ENCODE measurements around the gene MMP23B. TPM values are rescaled to one million over a fixed set of nuclear protein-coding genes. Genes with fewer than 3 reads are reported as not detected.

MMP23B gene
- total RNA-seq, 1 donor from 2014 or later, result 40.3 TPM

DNA sequence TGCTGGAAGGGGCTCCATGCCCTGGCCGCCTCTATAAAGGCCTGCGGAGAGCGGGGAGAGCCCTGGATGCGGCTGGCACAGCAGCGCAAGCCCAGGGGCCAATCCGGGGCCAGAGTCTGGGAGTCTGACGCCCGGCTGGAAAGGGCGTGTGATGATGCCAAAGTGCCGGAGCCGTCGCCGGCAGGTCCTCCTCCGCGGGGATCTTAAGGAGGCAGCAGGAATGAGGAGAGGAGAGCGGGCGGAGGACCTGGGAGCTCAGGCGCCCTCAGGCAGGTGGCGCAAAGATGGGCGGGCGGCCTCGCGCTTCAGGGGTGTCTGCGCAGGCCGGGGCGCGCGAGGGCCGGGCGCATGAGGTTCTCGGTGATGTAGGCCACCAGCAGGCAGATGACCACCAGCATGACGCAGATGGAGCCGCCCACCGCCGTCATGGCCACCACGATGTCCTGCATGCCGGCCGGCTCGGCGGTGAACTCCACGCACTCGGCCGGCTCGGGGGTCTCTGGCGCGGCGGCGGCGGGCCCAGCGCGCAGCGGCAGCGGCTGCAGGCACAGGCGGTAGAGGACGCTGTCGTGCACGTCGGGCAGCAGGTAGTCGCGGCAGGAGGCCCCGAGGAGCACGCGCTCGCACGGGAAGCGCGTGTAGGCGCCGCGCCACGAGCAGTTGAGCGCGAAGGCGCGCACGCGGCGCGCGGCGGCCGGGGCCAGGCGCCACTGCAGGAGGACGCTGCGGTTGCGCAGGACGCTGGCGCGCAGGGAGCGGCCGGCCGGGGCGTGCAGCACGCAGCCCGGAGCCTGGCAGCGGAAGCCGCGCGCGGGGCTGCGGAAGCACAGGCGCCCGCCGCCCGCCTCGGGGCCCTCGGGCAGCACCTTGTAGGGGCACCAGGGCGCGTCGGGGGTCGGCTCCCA lies 32.7 kb upstream of the MMP23B start:
- TF ChIP-seq, protein P1, sequence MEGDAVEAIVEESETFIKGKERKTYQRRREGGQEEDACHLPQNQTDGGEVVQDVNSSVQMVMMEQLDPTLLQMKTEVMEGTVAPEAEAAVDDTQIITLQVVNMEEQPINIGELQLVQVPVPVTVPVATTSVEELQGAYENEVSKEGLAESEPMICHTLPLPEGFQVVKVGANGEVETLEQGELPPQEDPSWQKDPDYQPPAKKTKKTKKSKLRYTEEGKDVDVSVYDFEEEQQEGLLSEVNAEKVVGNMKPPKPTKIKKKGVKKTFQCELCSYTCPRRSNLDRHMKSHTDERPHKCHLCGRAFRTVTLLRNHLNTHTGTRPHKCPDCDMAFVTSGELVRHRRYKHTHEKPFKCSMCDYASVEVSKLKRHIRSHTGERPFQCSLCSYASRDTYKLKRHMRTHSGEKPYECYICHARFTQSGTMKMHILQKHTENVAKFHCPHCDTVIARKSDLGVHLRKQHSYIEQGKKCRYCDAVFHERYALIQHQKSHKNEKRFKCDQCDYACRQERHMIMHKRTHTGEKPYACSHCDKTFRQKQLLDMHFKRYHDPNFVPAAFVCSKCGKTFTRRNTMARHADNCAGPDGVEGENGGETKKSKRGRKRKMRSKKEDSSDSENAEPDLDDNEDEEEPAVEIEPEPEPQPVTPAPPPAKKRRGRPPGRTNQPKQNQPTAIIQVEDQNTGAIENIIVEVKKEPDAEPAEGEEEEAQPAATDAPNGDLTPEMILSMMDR (IDR thresholded peaks at IDR 0.05), result peak; percentile 9
- no peaks in the 10 kb centered on the region for H3K36me3 ChIP-seq
- DNase-seq (no peak), ATAC-seq (peak; percentile 61)
- no peak overlapping the region for H3K27ac ChIP-seq
- peak overlapping the region; percentile 33 for H3K4me3 ChIP-seq
- intact Hi-C loops (cut with DNase I), result no loop called here
- no peaks in the 10 kb centered on the region for H3K9me3 ChIP-seq
- H3K27me3 ChIP-seq, result peaks cover 24% of the 10 kb centered on the region
- H3K4me1 ChIP-seq, result peaks cover 16% of the 10 kb centered on the region

DNA sequence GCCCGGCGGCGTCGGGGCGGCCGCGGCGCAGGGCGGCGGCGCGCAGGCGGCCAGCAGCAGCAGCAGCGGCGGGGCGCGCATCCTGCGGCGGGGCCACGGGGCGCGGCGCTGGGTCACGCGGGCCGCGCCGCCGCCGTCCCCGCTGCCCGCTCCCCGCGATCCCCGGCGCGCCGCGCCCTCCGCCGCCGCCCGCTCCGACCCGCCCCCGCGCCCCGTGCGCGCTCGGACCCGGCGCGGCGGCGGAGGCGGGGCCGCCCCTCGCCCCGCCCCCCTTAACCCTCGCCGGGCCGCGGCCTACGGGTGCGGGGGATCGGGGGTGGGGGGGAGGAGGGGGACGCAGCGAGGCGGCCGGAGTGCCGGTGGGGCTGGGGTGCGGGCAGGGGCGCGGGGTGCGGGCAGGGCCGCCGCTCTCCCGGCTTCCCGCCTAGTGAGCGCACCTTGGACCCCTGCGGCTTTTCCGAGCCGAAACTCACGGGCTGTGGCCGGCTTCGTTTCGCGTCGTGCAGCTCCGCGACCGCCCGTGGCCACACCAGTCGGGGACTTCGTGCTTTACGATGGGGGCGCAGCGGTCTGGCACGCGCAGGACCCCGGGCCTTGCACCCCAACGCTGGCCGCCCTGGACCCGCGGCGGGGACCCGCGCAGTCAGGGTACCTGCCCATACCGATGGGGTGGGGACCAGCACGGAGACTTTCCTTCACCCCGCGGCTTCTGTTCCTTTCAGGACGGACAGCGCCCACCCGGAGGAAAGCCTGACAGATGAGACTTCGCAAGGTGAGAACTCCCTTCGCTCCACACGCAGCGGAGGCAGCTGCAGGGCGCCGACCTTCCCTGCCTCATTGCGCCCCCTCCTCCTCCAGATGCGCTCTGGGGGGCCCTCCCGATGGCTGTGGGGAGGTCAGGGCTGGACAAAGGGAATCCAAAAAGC lies 31.8 kb upstream of the MMP23B start, which contains the start of gene FNDC10:
Gene FNDC10 (minus strand): TSS at position 201 of the 926 bp plus-strand sequence. CDS start 120 bp downstream, at position 81.
- TF ChIP-seq, protein P1 (IDR thresholded peaks at IDR 0.05), result no peak
- peaks cover 16% of the 10 kb centered on the region for H3K4me1 ChIP-seq
- peaks cover 24% of the 10 kb centered on the region for H3K27me3 ChIP-seq
- no peaks in the 10 kb centered on the region for H3K36me3 ChIP-seq
- no peak within 1 kb of the TSS for H3K27ac ChIP-seq
- DNase-seq (no peak), ATAC-seq (peak; percentile 27)
- peak within 1 kb of the TSS; percentile 51 for H3K4me3 ChIP-seq
- intact Hi-C loops (cut with DNase I), result no loop called here
- H3K9me3 ChIP-seq, result no peaks in the 10 kb centered on the region

DNA sequence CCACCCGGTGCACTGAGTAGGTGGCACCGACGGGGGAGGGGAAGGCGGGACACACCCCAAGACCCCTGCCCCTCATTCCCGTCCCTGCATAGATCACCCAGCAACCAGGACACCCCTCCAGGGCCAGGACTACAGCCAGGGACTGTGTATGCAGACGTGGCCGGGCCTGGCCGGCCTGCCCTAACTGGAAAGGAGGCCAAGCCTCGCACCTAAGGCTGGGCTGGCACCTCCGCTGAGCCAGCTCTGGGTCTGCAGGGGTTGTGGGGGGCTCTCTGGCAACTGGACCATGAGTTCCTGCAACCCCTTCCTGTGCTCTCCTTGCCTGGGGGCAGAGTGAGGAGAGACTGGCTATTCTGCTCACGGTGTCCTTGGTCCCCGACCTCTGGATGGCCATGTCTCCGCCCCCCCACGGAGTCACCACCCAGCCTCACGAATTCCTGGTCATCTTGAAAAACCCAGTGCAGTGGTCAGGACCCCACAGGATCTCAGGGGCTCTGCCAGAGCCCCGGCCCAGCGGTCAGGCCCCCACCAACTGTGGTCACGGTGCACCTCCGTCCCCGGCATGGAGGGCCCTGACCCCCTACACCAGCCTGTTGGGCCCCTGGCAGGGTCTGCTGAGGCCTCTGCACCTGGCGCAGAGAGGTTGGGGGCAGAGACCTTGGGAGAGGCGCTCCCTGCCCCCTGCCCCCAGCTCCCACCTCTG lies 31.0 kb upstream of the MMP23B start:
- H3K36me3 ChIP-seq, result no peaks in the 10 kb centered on the region
- no peaks in the 10 kb centered on the region for H3K9me3 ChIP-seq
- peaks cover 16% of the 10 kb centered on the region for H3K4me1 ChIP-seq
- H3K27me3 ChIP-seq, result peaks cover 24% of the 10 kb centered on the region
- ATAC-seq (no peak), DNase-seq (no peak)
- no peak overlapping the region for H3K27ac ChIP-seq
- intact Hi-C loops (cut with DNase I), result no loop called here
- TF ChIP-seq, protein P1 (IDR thresholded peaks at IDR 0.05), result no peak
- H3K4me3 ChIP-seq, result no peak overlapping the region

DNA sequence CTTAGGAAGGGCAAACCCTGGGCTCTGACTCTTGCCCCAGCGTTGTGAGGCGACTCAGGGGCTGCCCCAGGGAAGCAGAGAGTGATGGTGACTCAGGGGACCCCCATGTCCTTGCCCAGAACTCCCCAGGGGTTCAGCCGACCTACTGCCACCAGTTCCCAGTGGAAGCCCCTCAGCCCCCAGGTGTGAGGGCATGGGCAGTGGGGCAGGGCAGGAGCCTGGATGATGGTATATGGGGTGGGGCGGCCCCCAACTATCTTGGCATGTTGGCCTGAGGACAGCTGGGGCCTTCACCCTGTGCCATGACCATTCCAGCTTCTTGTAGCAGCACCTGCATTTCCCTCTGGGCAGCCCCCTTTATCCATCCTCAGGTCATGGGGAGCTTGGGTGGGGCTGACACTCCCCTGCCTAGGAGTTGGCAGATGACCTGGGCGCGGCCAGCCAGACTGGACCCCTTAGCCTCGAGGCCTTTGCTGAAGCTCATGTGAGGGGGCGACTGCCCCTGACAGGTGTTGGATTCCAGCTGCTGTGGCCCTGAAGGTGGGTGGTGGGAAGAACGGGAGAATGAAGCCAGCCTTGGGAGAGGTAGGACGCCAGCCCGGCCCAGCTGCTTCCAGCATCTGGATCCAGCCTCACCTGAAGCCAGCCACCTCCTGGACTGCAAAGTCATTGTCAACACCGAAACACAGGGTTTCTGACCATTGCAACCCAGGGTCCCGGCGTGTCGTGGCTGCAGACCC lies 30.2 kb upstream of the MMP23B start:
- no peak overlapping the region for H3K27ac ChIP-seq
- H3K36me3 ChIP-seq, result no peaks in the 10 kb centered on the region
- intact Hi-C loops (cut with DNase I), result no loop called here
- H3K27me3 ChIP-seq, result peaks cover 24% of the 10 kb centered on the region
- H3K4me3 ChIP-seq, result no peak overlapping the region
- no peak for ATAC-seq
- peaks cover 16% of the 10 kb centered on the region for H3K4me1 ChIP-seq
- peak; percentile 64 for DNase-seq
- H3K9me3 ChIP-seq, result no peaks in the 10 kb centered on the region
- TF ChIP-seq, protein P1 (IDR thresholded peaks at IDR 0.05), result no peak

Measured in upper lobe of right lung (tissue), 1 donor.